ENCODE data around the gene C1orf198.

The C1orf198 gene

GRCh38 chr1:230891413-230891812 is 23.1 kb upstream of the C1orf198 start:
- no peak for DNase-seq

GRCh38 chr1:230884646-230885045 is 16.3 kb upstream of the C1orf198 start:
- DNase-seq, result no peak

- no peak for DNase-seq
These were observed 15.6 kb upstream of the C1orf198 start for GRCh38 chr1:230883967-230884366.

- DNase-seq, result no peak
These were observed 11.5 kb upstream of the C1orf198 start for GRCh38 chr1:230879778-230880177.

- DNase-seq, result no peak
These were observed 10.3 kb upstream of the C1orf198 start for GRCh38 chr1:230878591-230878990.

- no peak for DNase-seq
These were observed 9.7 kb upstream of the C1orf198 start for GRCh38 chr1:230877924-230878590.

- DNase-seq, result no peak
These were observed 9.0 kb upstream of the C1orf198 start for GRCh38 chr1:230877146-230877923.

- no peak for DNase-seq
These were observed 8.3 kb upstream of the C1orf198 start for GRCh38 chr1:230876660-230877059.

GRCh38 chr1:230875370-230875769 is 7.0 kb upstream of the C1orf198 start:
- DNase-seq, result no peak

- no peak for DNase-seq
These were observed 2.6 kb upstream of the C1orf198 start for GRCh38 chr1:230870916-230871315.

GRCh38 chr1:230869500-230869899 is 1.2 kb upstream of the C1orf198 start:
- DNase-seq, result no peak

GRCh38 chr1:230868736-230869385 is 540 bp upstream of the C1orf198 start:
- DNase-seq, result no peak

GRCh38 chr1:230867101-230867902 is 1.0 kb downstream of the C1orf198 start:
- no peak for DNase-seq

GRCh38 chr1:230866171-230867070 is 1.9 kb downstream of the C1orf198 start:
- DNase-seq, result no peak

GRCh38 chr1:230865062-230865817 is 3.1 kb downstream of the C1orf198 start:
- DNase-seq, result no peak

- DNase-seq, result no peak
These were observed 3.9 kb downstream of the C1orf198 start for GRCh38 chr1:230864441-230864840.

- DNase-seq, result no peak
These were observed 4.9 kb downstream of the C1orf198 start for GRCh38 chr1:230863449-230863848.

GRCh38 chr1:230861970-230862595 is 6.2 kb downstream of the C1orf198 start:
- DNase-seq, result no peak

GRCh38 chr1:230861489-230861888 is 6.8 kb downstream of the C1orf198 start:
- no peak for DNase-seq

- no peak for DNase-seq
These were observed 7.5 kb downstream of the C1orf198 start for GRCh38 chr1:230860617-230861384.

All from KG1 (cell line).